GM18858 (cell line): Measurements from ENCODE around the gene ESPN.

Experiments
- ATAC-seq: cut with Tn5 transposase; IDR thresholded peaks from one replicate; pipeline ENCODE4 v1.9.1; 2021; ENCODE audit not compliant: unreplicated experiment

Gene ESPN

GRCh38 chr1:6409053-6409452 is 15.5 kb upstream of the ESPN start:
- no peak for ATAC-seq

- no peak for ATAC-seq
Observed at GRCh38 chr1:6409733-6410132, 14.8 kb upstream of the ESPN start.

GRCh38 chr1:6410248-6410893 is 14.2 kb upstream of the ESPN start:
- ATAC-seq: no peak

GRCh38 chr1:6412896-6413295 is 11.7 kb upstream of the ESPN start:
- ATAC-seq: no peak

GRCh38 chr1:6414443-6414844 is 10.1 kb upstream of the ESPN start:
- ATAC-seq: no peak

GRCh38 chr1:6414881-6415626 is 9.5 kb upstream of the ESPN start:
- ATAC-seq: no peak

- no peak for ATAC-seq
Observed at GRCh38 chr1:6416295-6416656, 8.3 kb upstream of the ESPN start.

GRCh38 chr1:6416906-6417305 is 7.7 kb upstream of the ESPN start:
- ATAC-seq: no peak

- ATAC-seq: no peak
Observed at GRCh38 chr1:6417961-6418667, 6.5 kb upstream of the ESPN start.

GRCh38 chr1:6418668-6419396 is 5.7 kb upstream of the ESPN start:
- no peak for ATAC-seq

- ATAC-seq: no peak
Observed at GRCh38 chr1:6419397-6419803, 5.2 kb upstream of the ESPN start.

GRCh38 chr1:6419804-6420453 is 4.6 kb upstream of the ESPN start, which contains the start of gene HES2:
Gene HES2 (minus strand): TSS chr1:6419919. CDS start chr1:6419820, 99 bp downstream.
- no peak for ATAC-seq

GRCh38 chr1:6420454-6421042 is 4.0 kb upstream of the ESPN start:
- ATAC-seq: no peak

GRCh38 chr1:6421266-6421665 is 3.3 kb upstream of the ESPN start:
- ATAC-seq: no peak

- ATAC-seq: peak; percentile 44
Observed at GRCh38 chr1:6423321-6423999, 1.1 kb upstream of the ESPN start.

- no peak for ATAC-seq
Observed at GRCh38 chr1:6424000-6424565, 493 bp upstream of the ESPN start.

GRCh38 chr1:6425658-6426057 is 1.1 kb downstream of the ESPN start:
- ATAC-seq: no peak

- no peak for ATAC-seq
Observed at GRCh38 chr1:6426277-6426971, 1.8 kb downstream of the ESPN start.

- no peak for ATAC-seq
Observed at GRCh38 chr1:6426972-6427350, 2.4 kb downstream of the ESPN start.
